ENCODE measurements around the gene BUD13. TPM values are rescaled to one million over a fixed set of nuclear protein-coding genes. Genes with fewer than 3 reads are reported as not detected.

The BUD13 gene
- total and polyA plus RNA-seq, 2 experiments from 2014 or later = 17.0 to 24.8 TPM

DNA sequence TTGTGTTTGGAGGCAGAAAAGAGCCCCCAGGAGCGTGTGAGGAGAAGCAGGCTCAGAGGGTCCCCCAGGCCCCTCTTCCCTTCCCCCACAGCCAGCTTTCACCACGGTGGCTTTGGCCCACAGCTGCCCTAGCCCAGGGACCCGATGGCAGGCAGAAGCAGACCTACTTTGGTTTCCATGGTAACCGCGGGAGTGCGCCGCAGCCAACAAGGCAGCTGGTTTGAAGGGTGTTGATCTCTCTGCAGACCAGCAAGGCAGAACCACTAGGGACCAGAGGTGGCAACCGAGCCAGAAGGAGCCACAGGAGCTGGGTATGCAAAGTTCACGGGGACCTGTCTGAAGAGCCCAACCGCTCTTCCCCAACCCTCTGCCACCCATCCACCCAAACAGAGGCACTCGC lies 69.4 kb downstream of the BUD13 start:
- Histone ChIP-seq H3K4me2 (no peak overlapping the region), H3K4me3 (no peak overlapping the region), H4K20me1 (replicated peaks; ENCODE audit: insufficient read depth) (no peaks in the 10 kb centered on the region), H3K9me2 (ENCODE audit: insufficient read depth) (0 out of 2 replicates have a peak, but pooled peaks cover 3% of the 10 kb centered on the region), H3F3A (replicated peaks; ENCODE audit: low read depth) (no peaks in the 10 kb centered on the region), H3K27me3 (ENCODE audit: insufficient read depth) (peaks cover 25% of the 10 kb centered on the region), H3K79me2 (replicated peaks; ENCODE audit: insufficient read depth) (no peaks in the 10 kb centered on the region), H3K4me1 (ENCODE audit: insufficient read depth) (peaks cover 12% of the 10 kb centered on the region; the same call in 1 of the 2 replicates), H3K36me3 (ENCODE audit: insufficient read depth) (no peaks in the 10 kb centered on the region), H2AFZ (no peak overlapping the region), H3K27ac (ENCODE audit: low read depth) (no peak overlapping the region)
- H3K4me1 Mint-ChIP-seq = peaks cover 18% of the 10 kb centered on the region
- ATAC-seq (peak; percentile 75), DNase-seq (ENCODE audit: low spot score) (peak; percentile 83)
- TF ChIP-seq NANOG (IDR thresholded peaks at IDR 0.05; ENCODE audit: borderline replicate concordance) (no peak), ZNF331 (CRISPR knock-in tag; IDR thresholded peaks at IDR 0.05; ENCODE audit: low read depth) (no peak), CREB1 (CRISPR knock-in tag; IDR thresholded peaks at IDR 0.05; ENCODE audit: low read depth) (no peak), ZNF114 (CRISPR knock-in tag; IDR thresholded peaks at IDR 0.05) (no peak), ETS1 (IDR thresholded peaks at IDR 0.05) (no peak), EZH2phosphoT487 (IDR thresholded peaks at IDR 0.05; ENCODE audit: unreplicated experiment) (no peak), STAT1 (IDR thresholded peaks at IDR 0.05; ENCODE audit: unreplicated experiment) (no peak), EZH2 (IDR thresholded peaks at IDR 0.05; ENCODE audit: low read depth, unreplicated experiment) (no peak), JUNB (IDR thresholded peaks at IDR 0.05; ENCODE audit: unreplicated experiment) (no peak), POLR2AphosphoS5 (IDR thresholded peaks at IDR 0.05; ENCODE audit: low read depth) (no peak)
- TF ChIP-seq, protein P1, sequence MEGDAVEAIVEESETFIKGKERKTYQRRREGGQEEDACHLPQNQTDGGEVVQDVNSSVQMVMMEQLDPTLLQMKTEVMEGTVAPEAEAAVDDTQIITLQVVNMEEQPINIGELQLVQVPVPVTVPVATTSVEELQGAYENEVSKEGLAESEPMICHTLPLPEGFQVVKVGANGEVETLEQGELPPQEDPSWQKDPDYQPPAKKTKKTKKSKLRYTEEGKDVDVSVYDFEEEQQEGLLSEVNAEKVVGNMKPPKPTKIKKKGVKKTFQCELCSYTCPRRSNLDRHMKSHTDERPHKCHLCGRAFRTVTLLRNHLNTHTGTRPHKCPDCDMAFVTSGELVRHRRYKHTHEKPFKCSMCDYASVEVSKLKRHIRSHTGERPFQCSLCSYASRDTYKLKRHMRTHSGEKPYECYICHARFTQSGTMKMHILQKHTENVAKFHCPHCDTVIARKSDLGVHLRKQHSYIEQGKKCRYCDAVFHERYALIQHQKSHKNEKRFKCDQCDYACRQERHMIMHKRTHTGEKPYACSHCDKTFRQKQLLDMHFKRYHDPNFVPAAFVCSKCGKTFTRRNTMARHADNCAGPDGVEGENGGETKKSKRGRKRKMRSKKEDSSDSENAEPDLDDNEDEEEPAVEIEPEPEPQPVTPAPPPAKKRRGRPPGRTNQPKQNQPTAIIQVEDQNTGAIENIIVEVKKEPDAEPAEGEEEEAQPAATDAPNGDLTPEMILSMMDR (conservative IDR thresholded peaks at IDR 0.05; ENCODE audit: low read depth in 2 of 2) = no peak
- TF ChIP-seq, protein P2, sequence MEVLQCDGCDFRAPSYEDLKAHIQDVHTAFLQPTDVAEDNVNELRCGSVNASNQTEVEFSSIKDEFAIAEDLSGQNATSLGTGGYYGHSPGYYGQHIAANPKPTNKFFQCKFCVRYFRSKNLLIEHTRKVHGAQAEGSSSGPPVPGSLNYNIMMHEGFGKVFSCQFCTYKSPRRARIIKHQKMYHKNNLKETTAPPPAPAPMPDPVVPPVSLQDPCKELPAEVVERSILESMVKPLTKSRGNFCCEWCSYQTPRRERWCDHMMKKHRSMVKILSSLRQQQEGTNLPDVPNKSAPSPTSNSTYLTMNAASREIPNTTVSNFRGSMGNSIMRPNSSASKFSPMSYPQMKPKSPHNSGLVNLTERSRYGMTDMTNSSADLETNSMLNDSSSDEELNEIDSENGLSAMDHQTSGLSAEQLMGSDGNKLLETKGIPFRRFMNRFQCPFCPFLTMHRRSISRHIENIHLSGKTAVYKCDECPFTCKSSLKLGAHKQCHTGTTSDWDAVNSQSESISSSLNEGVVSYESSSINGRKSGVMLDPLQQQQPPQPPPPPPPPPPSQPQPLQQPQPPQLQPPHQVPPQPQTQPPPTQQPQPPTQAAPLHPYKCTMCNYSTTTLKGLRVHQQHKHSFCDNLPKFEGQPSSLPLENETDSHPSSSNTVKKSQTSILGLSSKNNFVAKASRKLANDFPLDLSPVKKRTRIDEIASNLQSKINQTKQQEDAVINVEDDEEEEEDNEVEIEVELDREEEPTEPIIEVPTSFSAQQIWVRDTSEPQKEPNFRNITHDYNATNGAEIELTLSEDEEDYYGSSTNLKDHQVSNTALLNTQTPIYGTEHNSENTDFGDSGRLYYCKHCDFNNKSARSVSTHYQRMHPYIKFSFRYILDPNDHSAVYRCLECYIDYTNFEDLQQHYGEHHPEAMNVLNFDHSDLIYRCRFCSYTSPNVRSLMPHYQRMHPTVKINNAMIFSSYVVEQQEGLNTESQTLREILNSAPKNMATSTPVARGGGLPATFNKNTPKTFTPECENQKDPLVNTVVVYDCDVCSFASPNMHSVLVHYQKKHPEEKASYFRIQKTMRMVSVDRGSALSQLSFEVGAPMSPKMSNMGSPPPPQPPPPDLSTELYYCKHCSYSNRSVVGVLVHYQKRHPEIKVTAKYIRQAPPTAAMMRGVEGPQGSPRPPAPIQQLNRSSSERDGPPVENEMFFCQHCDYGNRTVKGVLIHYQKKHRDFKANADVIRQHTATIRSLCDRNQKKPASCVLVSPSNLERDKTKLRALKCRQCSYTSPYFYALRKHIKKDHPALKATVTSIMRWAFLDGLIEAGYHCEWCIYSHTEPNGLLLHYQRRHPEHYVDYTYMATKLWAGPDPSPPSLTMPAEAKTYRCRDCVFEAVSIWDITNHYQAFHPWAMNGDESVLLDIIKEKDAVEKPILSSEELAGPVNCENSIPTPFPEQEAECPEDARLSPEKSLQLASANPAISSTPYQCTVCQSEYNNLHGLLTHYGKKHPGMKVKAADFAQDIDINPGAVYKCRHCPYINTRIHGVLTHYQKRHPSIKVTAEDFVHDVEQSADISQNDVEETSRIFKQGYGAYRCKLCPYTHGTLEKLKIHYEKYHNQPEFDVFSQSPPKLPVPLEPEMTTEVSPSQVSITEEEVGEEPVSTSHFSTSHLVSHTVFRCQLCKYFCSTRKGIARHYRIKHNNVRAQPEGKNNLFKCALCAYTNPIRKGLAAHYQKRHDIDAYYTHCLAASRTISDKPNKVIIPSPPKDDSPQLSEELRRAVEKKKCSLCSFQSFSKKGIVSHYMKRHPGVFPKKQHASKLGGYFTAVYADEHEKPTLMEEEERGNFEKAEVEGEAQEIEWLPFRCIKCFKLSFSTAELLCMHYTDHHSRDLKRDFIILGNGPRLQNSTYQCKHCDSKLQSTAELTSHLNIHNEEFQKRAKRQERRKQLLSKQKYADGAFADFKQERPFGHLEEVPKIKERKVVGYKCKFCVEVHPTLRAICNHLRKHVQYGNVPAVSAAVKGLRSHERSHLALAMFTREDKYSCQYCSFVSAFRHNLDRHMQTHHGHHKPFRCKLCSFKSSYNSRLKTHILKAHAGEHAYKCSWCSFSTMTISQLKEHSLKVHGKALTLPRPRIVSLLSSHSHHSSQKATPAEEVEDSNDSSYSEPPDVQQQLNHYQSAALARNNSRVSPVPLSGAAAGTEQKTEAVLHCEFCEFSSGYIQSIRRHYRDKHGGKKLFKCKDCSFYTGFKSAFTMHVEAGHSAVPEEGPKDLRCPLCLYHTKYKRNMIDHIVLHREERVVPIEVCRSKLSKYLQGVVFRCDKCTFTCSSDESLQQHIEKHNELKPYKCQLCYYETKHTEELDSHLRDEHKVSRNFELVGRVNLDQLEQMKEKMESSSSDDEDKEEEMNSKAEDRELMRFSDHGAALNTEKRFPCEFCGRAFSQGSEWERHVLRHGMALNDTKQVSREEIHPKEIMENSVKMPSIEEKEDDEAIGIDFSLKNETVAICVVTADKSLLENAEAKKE (CRISPR knock-in tag; IDR thresholded peaks at IDR 0.05) = no peak
- TF ChIP-seq, protein P3, sequence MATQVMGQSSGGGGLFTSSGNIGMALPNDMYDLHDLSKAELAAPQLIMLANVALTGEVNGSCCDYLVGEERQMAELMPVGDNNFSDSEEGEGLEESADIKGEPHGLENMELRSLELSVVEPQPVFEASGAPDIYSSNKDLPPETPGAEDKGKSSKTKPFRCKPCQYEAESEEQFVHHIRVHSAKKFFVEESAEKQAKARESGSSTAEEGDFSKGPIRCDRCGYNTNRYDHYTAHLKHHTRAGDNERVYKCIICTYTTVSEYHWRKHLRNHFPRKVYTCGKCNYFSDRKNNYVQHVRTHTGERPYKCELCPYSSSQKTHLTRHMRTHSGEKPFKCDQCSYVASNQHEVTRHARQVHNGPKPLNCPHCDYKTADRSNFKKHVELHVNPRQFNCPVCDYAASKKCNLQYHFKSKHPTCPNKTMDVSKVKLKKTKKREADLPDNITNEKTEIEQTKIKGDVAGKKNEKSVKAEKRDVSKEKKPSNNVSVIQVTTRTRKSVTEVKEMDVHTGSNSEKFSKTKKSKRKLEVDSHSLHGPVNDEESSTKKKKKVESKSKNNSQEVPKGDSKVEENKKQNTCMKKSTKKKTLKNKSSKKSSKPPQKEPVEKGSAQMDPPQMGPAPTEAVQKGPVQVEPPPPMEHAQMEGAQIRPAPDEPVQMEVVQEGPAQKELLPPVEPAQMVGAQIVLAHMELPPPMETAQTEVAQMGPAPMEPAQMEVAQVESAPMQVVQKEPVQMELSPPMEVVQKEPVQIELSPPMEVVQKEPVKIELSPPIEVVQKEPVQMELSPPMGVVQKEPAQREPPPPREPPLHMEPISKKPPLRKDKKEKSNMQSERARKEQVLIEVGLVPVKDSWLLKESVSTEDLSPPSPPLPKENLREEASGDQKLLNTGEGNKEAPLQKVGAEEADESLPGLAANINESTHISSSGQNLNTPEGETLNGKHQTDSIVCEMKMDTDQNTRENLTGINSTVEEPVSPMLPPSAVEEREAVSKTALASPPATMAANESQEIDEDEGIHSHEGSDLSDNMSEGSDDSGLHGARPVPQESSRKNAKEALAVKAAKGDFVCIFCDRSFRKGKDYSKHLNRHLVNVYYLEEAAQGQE (IDR thresholded peaks at IDR 0.05; ENCODE audit: unreplicated experiment) = no peak
- H3K27me3 Mint-ChIP-seq (ENCODE audit: insufficient read depth, low read depth, poor library complexity) = peaks cover 7% of the 10 kb centered on the region
- no peaks in the 10 kb centered on the region for H3K9me3 Mint-ChIP-seq
- H3K4me3 Mint-ChIP-seq = no peak overlapping the region
- no peaks in the 10 kb centered on the region for H3K36me3 Mint-ChIP-seq (ENCODE audit: low read depth)
- H3K27ac Mint-ChIP-seq = no peak overlapping the region
